ENCODE results near the gene ALDH2.

DNA sequence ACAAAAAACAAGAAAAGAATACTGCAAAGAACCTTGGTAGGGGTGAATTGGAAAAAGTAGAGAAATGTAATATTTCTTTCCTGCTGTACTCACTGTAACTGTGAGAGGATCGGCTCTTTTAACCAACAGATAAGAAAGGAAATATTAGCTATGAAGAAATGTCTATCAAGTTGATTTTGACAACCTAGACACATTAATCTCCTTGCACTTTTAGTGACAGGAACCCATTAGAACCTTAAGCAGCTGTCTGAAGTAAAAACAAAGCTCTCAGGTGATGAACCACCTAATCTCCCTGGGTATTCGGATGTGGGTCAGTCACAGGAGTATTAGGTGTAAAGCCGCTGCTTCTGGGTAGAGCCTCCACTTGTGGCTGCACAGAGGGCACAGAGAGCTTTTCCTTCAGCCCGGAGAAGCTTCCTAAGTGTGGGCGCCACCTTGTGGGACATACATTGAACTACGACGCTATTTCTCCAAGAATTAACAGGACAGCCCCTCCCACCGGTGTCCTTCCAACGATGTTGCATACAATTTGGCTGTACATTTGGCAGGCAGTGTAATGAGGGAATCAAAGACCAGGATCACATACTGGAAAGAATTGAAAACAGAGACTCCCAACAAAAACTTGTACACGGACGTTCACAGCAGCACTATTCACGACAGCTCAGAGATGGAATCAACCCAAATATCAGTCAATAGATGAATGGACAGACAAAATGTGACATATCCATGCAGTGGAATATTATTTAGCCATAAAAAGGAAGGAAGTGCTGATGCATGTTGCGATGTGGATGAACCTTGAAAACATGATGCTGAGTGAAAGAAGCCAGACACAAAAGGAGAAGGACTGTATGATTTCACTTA is 46.4 kb downstream of the ALDH2 start:
- no peak for TF ChIP-seq POLR2A (IDR thresholded peaks at IDR 0.05; ENCODE audit: control extremely low read depth in 1 of 2, low read depth in 2 of 2, low read length in 2 of 2)
- TF ChIP-seq EZH2 (IDR thresholded peaks at IDR 0.05; ENCODE audit: low read depth, low read length, severe bottlenecking): no peak
- TF ChIP-seq EP300 (IDR thresholded peaks at IDR 0.05; ENCODE audit: borderline replicate concordance in 1 of 2, low read depth in 2 of 2, low read length in 2 of 2): no peak
- TF ChIP-seq TAF7 (optimal IDR thresholded peaks at IDR 0.05; ENCODE audit: borderline replicate concordance, low read depth, low read length): no peak
- TF ChIP-seq BRCA1 (IDR thresholded peaks at IDR 0.05; ENCODE audit: low read depth, low read length): no peak
- no peak for TF ChIP-seq GTF2F1 (IDR thresholded peaks at IDR 0.05; ENCODE audit: borderline replicate concordance, low read depth, low read length)
- no peak for TF ChIP-seq POLR2AphosphoS5 (IDR thresholded peaks at IDR 0.05; ENCODE audit: low read depth, low read length)
- no peak for TF ChIP-seq CBX5 (IDR thresholded peaks at IDR 0.05; ENCODE audit: low read depth, low read length)
- no peak for TF ChIP-seq SRF (IDR thresholded peaks at IDR 0.05; ENCODE audit: low read depth, low read length)
- no peak for TF ChIP-seq TBP (IDR thresholded peaks at IDR 0.05; ENCODE audit: low read depth, low read length)
- TF ChIP-seq RNF2 (IDR thresholded peaks at IDR 0.05; ENCODE audit: borderline replicate concordance, low read depth, low read length, missing control alignments, poor library complexity, severe bottlenecking): no peak
- no peak for TF ChIP-seq CHD2 (IDR thresholded peaks at IDR 0.05; ENCODE audit: low read length)
- TF ChIP-seq EGR1 (IDR thresholded peaks at IDR 0.05; ENCODE audit: borderline replicate concordance, low read depth, low read length): no peak
